IMR-90 (cell line): ENCODE data around the gene ELK3. TPM values are rescaled to one million over a fixed set of nuclear protein-coding genes. Genes with fewer than 3 reads are reported as not detected.

Experiments
- ATAC-seq: fragments of 200-7000 bp; cut with Tn5 transposase; 2 replicates; pipeline ENCODE4 v1.9.1; 2020; ENCODE audit warnings: low read depth, mild to moderate bottlenecking, moderate library complexity
- BruUV-seq: library from RNA; stranded (reverse); fragments of 400-500 nt; replicated peaks from 2 replicates; lab custom pipeline; 2021; lab: Mats Ljungman, UMichigan
- CTCF ChIA-PET: fragments of 300-600 bp; formaldehyde crosslinking; extraction: SDS; loops from one replicate; lab custom pipeline; 2021; ENCODE audit warnings: antibody characterized with exemption; lab: Yijun Ruan, JAX
- POLR2A ChIA-PET: fragments of 300-600 bp; sonication (Branson Sonifier 250); formaldehyde crosslinking; loops from one replicate; lab custom pipeline; 2022; ENCODE audit warnings: antibody characterized with exemption; ENCODE audit not compliant: unreplicated experiment; lab: Charles Lee
- DNase-seq: peaks from one replicate; pipeline ENCODE4 v3.0.0; 2013
- H2AFZ ChIP-seq: replicated peaks from 2 replicates; pipeline ENCODE3; 2013; ENCODE audit warnings: low read length, mild to moderate bottlenecking; ENCODE audit not compliant: poor library complexity
- H2AK5ac ChIP-seq: 2 replicates; pipeline ENCODE4 v1.6.1; 2013; ENCODE audit warnings: low read depth, low read length, inconsistent platforms
- H2AK9ac ChIP-seq: replicated peaks from 2 replicates; pipeline ENCODE3; 2013; ENCODE audit warnings: mild to moderate bottlenecking, low read depth, low read length, moderate library complexity; ENCODE audit not compliant: poor library complexity
- H2BK120ac ChIP-seq: 2 replicates; pipeline ENCODE4 v1.6.1; 2013; ENCODE audit warnings: low read depth, low read length, inconsistent platforms
- H2BK15ac ChIP-seq: 3 replicates; pipeline ENCODE4 v1.6.1; 2013; ENCODE audit warnings: low read depth, low read length, inconsistent platforms
- H2BK20ac ChIP-seq: 2 replicates; pipeline ENCODE4 v1.6.1; 2013; ENCODE audit warnings: low read depth, mild to moderate bottlenecking, inconsistent platforms, low read length, moderate library complexity
- H2BK5ac ChIP-seq: 2 replicates; pipeline ENCODE4 v1.6.1; 2013; ENCODE audit warnings: mild to moderate bottlenecking, low read depth, low read length, inconsistent platforms; ENCODE audit not compliant: poor library complexity, severe bottlenecking
- H3K14ac ChIP-seq: replicated peaks from 2 replicates; pipeline ENCODE4 v1.6.1; 2013; ENCODE audit warnings: low read depth, low read length, inconsistent platforms
- H3K18ac ChIP-seq: 2 replicates; pipeline ENCODE4 v1.6.1; 2013; ENCODE audit warnings: low read depth, low read length, control low read depth
- H3K23ac ChIP-seq: 2 replicates; pipeline ENCODE4 v1.6.1; 2013; ENCODE audit warnings: low read depth, low read length, inconsistent platforms
- H3K27ac ChIP-seq: 2 replicates; pipeline ENCODE4 v1.5.1; 2013; ENCODE audit warnings: mild to moderate bottlenecking, control low read depth, low read length; ENCODE audit not compliant: insufficient read depth
- H3K27me3 ChIP-seq: 2 replicates; pipeline ENCODE4 v1.6.1; 2013; ENCODE audit warnings: low read length; ENCODE audit not compliant: control insufficient read depth, insufficient read depth
- H3K36me3 ChIP-seq: 2 replicates; pipeline ENCODE4 v1.6.1; 2013; ENCODE audit warnings: low read length, mixed read lengths; ENCODE audit not compliant: control insufficient read depth, insufficient read depth
- H3K4ac ChIP-seq: 2 replicates; pipeline ENCODE4 v1.6.1; 2013; ENCODE audit warnings: low read depth, low read length, inconsistent platforms
- H3K4me1 ChIP-seq: 2 replicates; pipeline ENCODE4 v1.6.1; 2013; ENCODE audit warnings: low read length, mixed read lengths; ENCODE audit not compliant: control insufficient read depth, insufficient read depth
- H3K4me2 ChIP-seq: 2 replicates; pipeline ENCODE4 v1.6.1; 2013; ENCODE audit warnings: low read depth, mild to moderate bottlenecking, control low read depth, low read length, moderate library complexity
- H3K4me3 ChIP-seq: 2 replicates; pipeline ENCODE4 v1.5.1; 2013; ENCODE audit warnings: low read depth, mild to moderate bottlenecking, control low read depth, low read length, moderate library complexity; ENCODE audit not compliant: insufficient read depth
- H3K56ac ChIP-seq: 2 replicates; pipeline ENCODE4 v1.6.1; 2013; ENCODE audit warnings: low read length, inconsistent platforms; ENCODE audit not compliant: insufficient read depth; ENCODE audit errors: extremely low read depth
- H3K79me1 ChIP-seq, 2 experiments: 2 replicates each; pipeline ENCODE4 v1.6.1; 2013; ENCODE audit warnings: low read length in 2 of 2, inconsistent platforms in 1 of 2, low read depth in 1 of 2
- H3K9ac ChIP-seq: 2 replicates; pipeline ENCODE4 v1.6.1; 2013; ENCODE audit warnings: low read depth, low read length, control low read depth
- H3K9me1 ChIP-seq: 2 replicates; pipeline ENCODE4 v1.6.1; 2013; ENCODE audit warnings: low read length, inconsistent platforms; ENCODE audit not compliant: insufficient read depth
- H3K9me3 ChIP-seq: 2 replicates; pipeline ENCODE4 v1.6.1; 2013; ENCODE audit warnings: low read length; ENCODE audit not compliant: control insufficient read depth, insufficient read depth
- H4K20me1 ChIP-seq: 2 replicates; pipeline ENCODE4 v1.6.1; 2013; ENCODE audit warnings: low read length, inconsistent platforms; ENCODE audit not compliant: insufficient read depth
- H4K5ac ChIP-seq: 2 replicates; pipeline ENCODE4 v1.6.1; 2013; ENCODE audit warnings: mild to moderate bottlenecking, low read depth, low read length, control low read depth
- H4K8ac ChIP-seq, 2 experiments: 2 replicates each; pipeline ENCODE4 v1.6.1; 2013; ENCODE audit warnings: low read depth in 2 of 2, low read length in 2 of 2, control low read depth in 1 of 2, inconsistent platforms in 1 of 2
- H4K91ac ChIP-seq: 2 replicates; pipeline ENCODE4 v1.6.1; 2013; ENCODE audit warnings: low read depth, low read length, inconsistent platforms; ENCODE audit not compliant: insufficient read depth
- BHLHE40 ChIP-seq: fragments of 150-350 bp; IDR thresholded peaks from 2 replicates; pipeline ENCODE4 v1.6.1; 2016; ENCODE audit warnings: mild to moderate bottlenecking, low read depth, low read length
- CEBPB ChIP-seq: IDR thresholded peaks from 2 replicates; pipeline ENCODE4 v1.6.1; 2012; ENCODE audit warnings: low read depth, low read length, improper control_type of control experiment
- CHD1 ChIP-seq: IDR thresholded peaks from 2 replicates; pipeline ENCODE4 v1.6.1; 2012; ENCODE audit warnings: low read depth, low read length, improper control_type of control experiment
- FOS ChIP-seq: fragments of 150-350 bp; IDR thresholded peaks from 2 replicates; pipeline ENCODE4 v1.6.1; 2016; ENCODE audit warnings: low read depth, low read length
- MAFK ChIP-seq: IDR thresholded peaks from 2 replicates; pipeline ENCODE4 v1.6.1; 2012; ENCODE audit warnings: low read depth, low read length, improper control_type of control experiment
- MXI1 ChIP-seq: IDR thresholded peaks from 2 replicates; pipeline ENCODE4 v1.6.1; 2012; ENCODE audit warnings: low read depth, mild to moderate bottlenecking, low read length, moderate library complexity, borderline replicate concordance
- NFE2L2 ChIP-seq: fragments of 150-350 bp; IDR thresholded peaks from 2 replicates; pipeline ENCODE4 v1.6.1; 2016; ENCODE audit warnings: low read depth, mild to moderate bottlenecking, low read length
- POLR2A ChIP-seq: IDR thresholded peaks from 2 replicates; pipeline ENCODE4 v1.6.1; 2012; ENCODE audit warnings: mild to moderate bottlenecking, low read depth, low read length
- RAD21 ChIP-seq: IDR thresholded peaks from 2 replicates; pipeline ENCODE4 v1.6.1; 2012; ENCODE audit warnings: low read length, improper control_type of control experiment
- RCOR1 ChIP-seq: IDR thresholded peaks from 2 replicates; pipeline ENCODE4 v1.6.1; 2012; ENCODE audit warnings: mild to moderate bottlenecking, low read length, improper control_type of control experiment; ENCODE audit not compliant: insufficient replicate concordance
- RFX5 ChIP-seq: IDR thresholded peaks from 2 replicates; pipeline ENCODE4 v1.8.0; 2012; ENCODE audit warnings: low read depth, mild to moderate bottlenecking, low read length, moderate library complexity
- SMC3 ChIP-seq: fragments of 150-350 bp; IDR thresholded peaks from 2 replicates; pipeline ENCODE4 v1.6.1; 2016; ENCODE audit warnings: low read depth, mild to moderate bottlenecking, antibody characterized with exemption, low read length, moderate library complexity
- WGBS, 2 experiments: methylation state at CpG; one replicate each; pipeline versions ENCODE4 v1.1.5 to v1.1.7; 2013; ENCODE audit warnings: missing lambda C conversion rate in 2 of 2; ENCODE audit not compliant: insufficient read length in 1 of 2; ENCODE audit errors: extremely low coverage in 2 of 2; 5-methylcytosine and 5-hydroxymethylcytosine counted together
- dilution Hi-C: fragments of 300-500 bp; cut with HindIII; formaldehyde crosslinking; loops from one replicate; pipeline ENCODE4 v1.14.3; 2018; ENCODE audit warnings: low sequenced_read_pairs; ENCODE audit not compliant: unreplicated experiment
- in situ Hi-C: fragments of 300-500 bp; cut with MboI; formaldehyde crosslinking; loops from 3 replicates; pipeline ENCODE4 v1.14.3; 2019; ENCODE audit warnings: low sequenced_read_pairs, inconsistent platforms, mixed read lengths
- intact Hi-C: fragments of 100-400 bp; cut with micrococcal nuclease; formaldehyde crosslinking; loops from 2 replicates; pipeline ENCODE4 v1.10.0; 2022
- polyA plus RNA-seq, 3 experiments: library from polyadenylated mRNA; depleted of rRNA; stranded (reverse); fragments of >200 nt; gene quantifications; 2 replicates each; pipeline ENCODE4 v1.2.3, GENCODE V29; 2012; ENCODE audit warnings: low replicate concordance in 1 of 3
- total RNA-seq: library from RNA; depleted of rRNA; stranded (reverse); fragments of >200 nt; gene quantifications from 2 replicates; pipeline ENCODE4 v1.2.3, GENCODE V29; 2012
- TF ChIP-seq, protein P1 (sequence below): fragments of 150-350 bp; IDR thresholded peaks from 2 replicates; pipeline ENCODE4 v1.6.1; 2016; ENCODE audit warnings: low read depth, mild to moderate bottlenecking, low read length, moderate library complexity, borderline replicate concordance
- TF ChIP-seq, protein P2 (sequence below): fragments of 150-350 bp; IDR thresholded peaks from 2 replicates; pipeline ENCODE4 v1.6.1; 2017; ENCODE audit warnings: mild to moderate bottlenecking, antibody characterized with exemption, low read length, low read depth
- TF ChIP-seq, protein P3 (sequence below): conservative IDR thresholded peaks from 2 replicates; pipeline ENCODE4 v1.5.1; 2012; ENCODE audit warnings: mild to moderate bottlenecking, low read depth, low read length, improper control_type of control experiment

The ELK3 gene
- total and polyA plus RNA-seq, 2 of the 4 experiments (the other 2 are of a cell fraction): 14.5 to 27.5 TPM

DNA sequence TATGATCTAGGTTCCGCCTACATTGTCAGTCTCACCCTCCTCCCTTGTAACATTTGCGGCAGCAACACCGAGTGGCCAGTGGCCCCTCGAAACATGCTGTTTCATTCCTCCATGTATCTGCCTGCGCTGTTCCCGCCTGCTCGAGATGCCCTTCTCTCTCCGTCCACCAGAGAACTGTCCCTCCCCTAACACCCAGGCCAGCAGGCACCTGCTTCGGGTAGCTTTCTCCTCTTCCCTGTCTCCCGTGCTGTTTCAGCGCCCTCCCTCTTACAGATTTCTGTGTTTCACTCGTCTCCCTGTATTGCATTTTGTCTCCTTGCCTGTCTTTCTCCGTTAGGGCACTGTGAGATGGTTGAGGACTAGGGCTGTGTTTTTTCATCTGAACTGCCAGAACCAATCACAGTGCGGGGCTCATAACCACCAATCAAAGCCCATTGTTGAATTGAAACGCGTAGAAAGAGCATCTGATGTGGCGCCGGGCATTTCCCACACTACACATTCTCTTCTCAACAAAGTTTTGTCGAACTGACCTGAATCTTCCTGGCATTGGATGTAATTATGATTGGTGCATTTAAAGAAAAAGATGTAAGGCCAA, 40.9 kb upstream of the ELK3 start:
- dilution Hi-C loops (no loop called here), in situ Hi-C loops (no loop called here), intact Hi-C loops (no loop called here)
- Histone ChIP-seq H2AFZ (no peak overlapping the region), H3K79me1 (no peaks in the 10 kb centered on the region), H3K9me3 (no peaks in the 10 kb centered on the region), H3K18ac (no peak overlapping the region), H3K9me1 (no peaks in the 10 kb centered on the region), H3K4me1 (no peaks in the 10 kb centered on the region), H4K5ac (no peak overlapping the region), H4K91ac (no peak overlapping the region), H3K23ac (no peak overlapping the region), H2AK9ac (no peak overlapping the region), H2BK120ac (no peak overlapping the region), H2AK5ac (no peak overlapping the region), H2BK5ac (no peak overlapping the region), H4K20me1 (no peaks in the 10 kb centered on the region), H3K9ac (no peak overlapping the region), H3K27ac (no peak overlapping the region), H2BK20ac (no peak overlapping the region), H4K8ac (no peak overlapping the region), H2BK15ac (no peak overlapping the region), H3K27me3 (peaks cover 7% of the 10 kb centered on the region; the same call in 1 of the 2 replicates), H3K36me3 (no peaks in the 10 kb centered on the region), H3K4me2 (no peak overlapping the region), H3K4ac (no peak overlapping the region), H3K56ac (no peak overlapping the region), H3K4me3 (no peak overlapping the region), H3K14ac (no peak overlapping the region)
- BruUV-seq: no TSS peak
- POLR2A ChIA-PET: no interaction called here
- CTCF ChIA-PET: no interaction called here
- ATAC-seq: no peak
- no peak for DNase-seq
- TF ChIP-seq FOS: no peak
- no peak for TF ChIP-seq MAFK
- TF ChIP-seq SMC3: no peak
- no peak for TF ChIP-seq NFE2L2
- TF ChIP-seq POLR2A: no peak
- TF ChIP-seq, protein P1, sequence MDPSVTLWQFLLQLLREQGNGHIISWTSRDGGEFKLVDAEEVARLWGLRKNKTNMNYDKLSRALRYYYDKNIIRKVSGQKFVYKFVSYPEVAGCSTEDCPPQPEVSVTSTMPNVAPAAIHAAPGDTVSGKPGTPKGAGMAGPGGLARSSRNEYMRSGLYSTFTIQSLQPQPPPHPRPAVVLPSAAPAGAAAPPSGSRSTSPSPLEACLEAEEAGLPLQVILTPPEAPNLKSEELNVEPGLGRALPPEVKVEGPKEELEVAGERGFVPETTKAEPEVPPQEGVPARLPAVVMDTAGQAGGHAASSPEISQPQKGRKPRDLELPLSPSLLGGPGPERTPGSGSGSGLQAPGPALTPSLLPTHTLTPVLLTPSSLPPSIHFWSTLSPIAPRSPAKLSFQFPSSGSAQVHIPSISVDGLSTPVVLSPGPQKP: no peak
- no peak for TF ChIP-seq CEBPB
- no peak for TF ChIP-seq RFX5
- TF ChIP-seq RAD21: no peak
- TF ChIP-seq, protein P2, sequence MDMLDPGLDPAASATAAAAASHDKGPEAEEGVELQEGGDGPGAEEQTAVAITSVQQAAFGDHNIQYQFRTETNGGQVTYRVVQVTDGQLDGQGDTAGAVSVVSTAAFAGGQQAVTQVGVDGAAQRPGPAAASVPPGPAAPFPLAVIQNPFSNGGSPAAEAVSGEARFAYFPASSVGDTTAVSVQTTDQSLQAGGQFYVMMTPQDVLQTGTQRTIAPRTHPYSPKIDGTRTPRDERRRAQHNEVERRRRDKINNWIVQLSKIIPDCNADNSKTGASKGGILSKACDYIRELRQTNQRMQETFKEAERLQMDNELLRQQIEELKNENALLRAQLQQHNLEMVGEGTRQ: no peak
- TF ChIP-seq RCOR1: no peak
- no peak for TF ChIP-seq MXI1
- TF ChIP-seq, protein P3, sequence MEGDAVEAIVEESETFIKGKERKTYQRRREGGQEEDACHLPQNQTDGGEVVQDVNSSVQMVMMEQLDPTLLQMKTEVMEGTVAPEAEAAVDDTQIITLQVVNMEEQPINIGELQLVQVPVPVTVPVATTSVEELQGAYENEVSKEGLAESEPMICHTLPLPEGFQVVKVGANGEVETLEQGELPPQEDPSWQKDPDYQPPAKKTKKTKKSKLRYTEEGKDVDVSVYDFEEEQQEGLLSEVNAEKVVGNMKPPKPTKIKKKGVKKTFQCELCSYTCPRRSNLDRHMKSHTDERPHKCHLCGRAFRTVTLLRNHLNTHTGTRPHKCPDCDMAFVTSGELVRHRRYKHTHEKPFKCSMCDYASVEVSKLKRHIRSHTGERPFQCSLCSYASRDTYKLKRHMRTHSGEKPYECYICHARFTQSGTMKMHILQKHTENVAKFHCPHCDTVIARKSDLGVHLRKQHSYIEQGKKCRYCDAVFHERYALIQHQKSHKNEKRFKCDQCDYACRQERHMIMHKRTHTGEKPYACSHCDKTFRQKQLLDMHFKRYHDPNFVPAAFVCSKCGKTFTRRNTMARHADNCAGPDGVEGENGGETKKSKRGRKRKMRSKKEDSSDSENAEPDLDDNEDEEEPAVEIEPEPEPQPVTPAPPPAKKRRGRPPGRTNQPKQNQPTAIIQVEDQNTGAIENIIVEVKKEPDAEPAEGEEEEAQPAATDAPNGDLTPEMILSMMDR: no peak
- TF ChIP-seq BHLHE40: no peak
- no peak for TF ChIP-seq CHD1
- 83% methylated on average over 6 of the region's 19 CpGs; no CpG with 5 or more reads in 1 of the 2 experiments for WGBS, 2 experiments
